GM08714 (cell line): ENCODE data around the gene TMEM250.

Source experiments
- H3K4me3 ChIP-seq: fragments of 200-500 bp; sonication (Bioruptor generic); 2 replicates; pipeline ENCODE4 v1.5.1; 2014; ENCODE audit warnings: mild to moderate bottlenecking, low read length, inconsistent platforms
- ZNF274 ChIP-seq: IDR thresholded peaks from 2 replicates; pipeline ENCODE4 v1.6.1; 2012; ENCODE audit warnings: mild to moderate bottlenecking, low read depth, low read length

The TMEM250 gene

GRCh38 chr9:136115641-136116359, 2.9 kb downstream of the TMEM250 start:
- no peak overlapping the region for H3K4me3 ChIP-seq
- no peak for TF ChIP-seq ZNF274

- no peak for TF ChIP-seq ZNF274
- H3K4me3 ChIP-seq, result no peak overlapping the region
Observed at GRCh38 chr9:136115206-136115605, 3.5 kb downstream of the TMEM250 start.

GRCh38 chr9:136114610-136115009, 4.1 kb downstream of the TMEM250 start:
- H3K4me3 ChIP-seq, result no peak overlapping the region
- TF ChIP-seq ZNF274, result no peak

GRCh38 chr9:136112541-136112940, 6.1 kb downstream of the TMEM250 start:
- no peak for TF ChIP-seq ZNF274
- H3K4me3 ChIP-seq, result no peak overlapping the region

- H3K4me3 ChIP-seq, result no peak overlapping the region
- no peak for TF ChIP-seq ZNF274
Observed at GRCh38 chr9:136111910-136112309, 6.8 kb downstream of the TMEM250 start.

GRCh38 chr9:136111190-136111589, 7.5 kb downstream of the TMEM250 start:
- TF ChIP-seq ZNF274, result no peak
- no peak overlapping the region; the same call in 1 of the 2 replicates for H3K4me3 ChIP-seq

GRCh38 chr9:136110082-136111061, 8.3 kb downstream of the TMEM250 start:
- TF ChIP-seq ZNF274, result no peak
- peak overlapping the region; percentile 57; the same call in 1 of the 2 replicates for H3K4me3 ChIP-seq

- TF ChIP-seq ZNF274, result no peak
- H3K4me3 ChIP-seq, result peak overlapping the region; percentile 57; the same call in 1 of the 2 replicates
Observed at GRCh38 chr9:136109351-136110081, 9.2 kb downstream of the TMEM250 start.

GRCh38 chr9:136108648-136109266, 9.9 kb downstream of the TMEM250 start:
- H3K4me3 ChIP-seq, result peak overlapping the region; percentile 57; the same call in 1 of the 2 replicates
- no peak for TF ChIP-seq ZNF274

- H3K4me3 ChIP-seq, result no peak overlapping the region
- TF ChIP-seq ZNF274, result no peak
Observed at GRCh38 chr9:136107953-136108647, 10.6 kb downstream of the TMEM250 start.

- TF ChIP-seq ZNF274, result no peak
- H3K4me3 ChIP-seq, result peak overlapping the region; percentile 3; the same call in 1 of the 2 replicates
Observed at GRCh38 chr9:136107155-136107952, 11.3 kb downstream of the TMEM250 start.

- no peak for TF ChIP-seq ZNF274
- no peak overlapping the region for H3K4me3 ChIP-seq
Observed at GRCh38 chr9:136105398-136106135, 13.1 kb downstream of the TMEM250 start.
